ENCODE data around the gene DNAH11.

GRCh38 chr7:21675255-21675654 is 132.4 kb downstream of the DNAH11 start:
- TF ChIP-seq POLR2A (IDR thresholded peaks at IDR 0.05) (no peak), EP300 (IDR thresholded peaks at IDR 0.05) (no peak)

Measured in tibial nerve (tissue), 3 donors.